Thyroid gland (tissue), 4 donors: ENCODE data around the gene GAL3ST2.

Experiments
- POLR2A ChIP-seq, 2 donors: fragments of 450-650 bp; IDR thresholded peaks; one replicate each; pipeline ENCODE4 v1.6.1; 2017; ENCODE audit warnings: antibody characterized with exemption in 2 of 2, mild to moderate bottlenecking in 2 of 2, moderate library complexity in 1 of 2
- TF ChIP-seq, protein P1 (sequence below), 6 experiments: fragments of 200-600 bp in 3 of 6; fragments of 450-650 bp in 3 of 6; sonication (generic) in 3 of 6; IDR thresholded peaks; one replicate each; pipeline ENCODE4 v1.5.1; 2016 to 2019; ENCODE audit warnings: antibody characterized with exemption in 6 of 6, mild to moderate bottlenecking in 2 of 6, inconsistent platforms in 1 of 6, moderate library complexity in 1 of 6

DNA sequence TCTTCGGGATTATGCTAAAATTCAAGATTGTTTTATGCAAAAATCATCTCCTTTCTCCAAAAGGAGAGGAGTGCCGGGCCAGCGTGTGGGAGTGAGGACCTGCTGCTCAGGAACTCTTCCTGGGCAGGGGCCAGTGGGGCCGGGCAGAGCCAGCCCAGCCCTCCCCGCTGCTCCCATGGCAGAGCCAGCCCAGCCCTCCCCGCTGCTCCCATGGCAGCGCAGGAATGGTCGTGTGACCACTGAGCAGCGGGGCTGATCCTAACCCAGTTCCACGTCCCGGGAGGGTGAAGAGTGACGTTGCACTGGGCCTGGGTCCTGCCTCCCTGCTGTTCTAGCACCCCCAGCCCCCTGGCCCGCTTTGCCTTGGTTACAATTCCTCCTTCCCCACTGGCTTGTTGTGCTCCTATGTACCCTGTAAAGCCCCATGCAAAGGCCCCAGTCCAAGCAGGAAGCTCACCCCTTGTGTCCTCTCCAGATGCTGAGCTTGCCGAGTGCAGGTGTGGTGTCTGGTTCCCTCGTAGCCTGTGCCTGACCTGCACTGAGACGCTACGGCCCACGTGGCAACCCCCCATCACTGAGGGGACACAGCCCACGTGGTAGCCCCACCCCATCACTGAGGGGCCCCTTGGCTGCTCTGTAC lies 20.9 kb downstream of the GAL3ST2 start:
- TF ChIP-seq, protein P1, sequence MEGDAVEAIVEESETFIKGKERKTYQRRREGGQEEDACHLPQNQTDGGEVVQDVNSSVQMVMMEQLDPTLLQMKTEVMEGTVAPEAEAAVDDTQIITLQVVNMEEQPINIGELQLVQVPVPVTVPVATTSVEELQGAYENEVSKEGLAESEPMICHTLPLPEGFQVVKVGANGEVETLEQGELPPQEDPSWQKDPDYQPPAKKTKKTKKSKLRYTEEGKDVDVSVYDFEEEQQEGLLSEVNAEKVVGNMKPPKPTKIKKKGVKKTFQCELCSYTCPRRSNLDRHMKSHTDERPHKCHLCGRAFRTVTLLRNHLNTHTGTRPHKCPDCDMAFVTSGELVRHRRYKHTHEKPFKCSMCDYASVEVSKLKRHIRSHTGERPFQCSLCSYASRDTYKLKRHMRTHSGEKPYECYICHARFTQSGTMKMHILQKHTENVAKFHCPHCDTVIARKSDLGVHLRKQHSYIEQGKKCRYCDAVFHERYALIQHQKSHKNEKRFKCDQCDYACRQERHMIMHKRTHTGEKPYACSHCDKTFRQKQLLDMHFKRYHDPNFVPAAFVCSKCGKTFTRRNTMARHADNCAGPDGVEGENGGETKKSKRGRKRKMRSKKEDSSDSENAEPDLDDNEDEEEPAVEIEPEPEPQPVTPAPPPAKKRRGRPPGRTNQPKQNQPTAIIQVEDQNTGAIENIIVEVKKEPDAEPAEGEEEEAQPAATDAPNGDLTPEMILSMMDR (IDR thresholded peaks at IDR 0.05): no peak
- TF ChIP-seq POLR2A (IDR thresholded peaks at IDR 0.05): no peak
